HEK293 (cell line): ENCODE data around the gene C1orf74.

Experiments
- WT1 ChIP-seq: fragments of 450-650 bp; formaldehyde crosslinking; IDR thresholded peaks from 2 replicates; pipeline ENCODE4 v1.5.1; 2016; ENCODE audit warnings: missing biosample characterization, missing genetic modification characterization
- YY1 ChIP-seq: fragments of 450-650 bp; formaldehyde crosslinking; IDR thresholded peaks from 2 replicates; pipeline ENCODE4 v1.5.1; 2018; ENCODE audit warnings: missing biosample characterization, missing genetic modification characterization
- ZNF140 ChIP-seq: fragments of 450-650 bp; formaldehyde crosslinking; IDR thresholded peaks from 2 replicates; pipeline ENCODE4 v1.5.1; 2016; ENCODE audit warnings: missing biosample characterization, missing genetic modification characterization
- ZNF211 ChIP-seq: fragments of 450-650 bp; formaldehyde crosslinking; IDR thresholded peaks from 2 replicates; pipeline ENCODE4 v1.5.1; 2016; ENCODE audit warnings: low read depth, missing biosample characterization, missing genetic modification characterization
- ZNF660 ChIP-seq: fragments of 450-650 bp; IDR thresholded peaks from 2 replicates; pipeline ENCODE4 v1.5.1; 2018; ENCODE audit warnings: missing biosample characterization, mild to moderate bottlenecking, missing genetic modification characterization
- ZNF830 ChIP-seq: fragments of 450-650 bp; IDR thresholded peaks from 2 replicates; pipeline ENCODE4 v1.5.0; 2018; ENCODE audit warnings: missing biosample characterization, missing genetic modification characterization, low read depth, mild to moderate bottlenecking, moderate library complexity
- TF ChIP-seq, protein P1 (sequence below): fragments of 450-650 bp; formaldehyde crosslinking; IDR thresholded peaks from 2 replicates; pipeline ENCODE4 v1.5.1; 2016; ENCODE audit warnings: missing biosample characterization, missing genetic modification characterization

DNA sequence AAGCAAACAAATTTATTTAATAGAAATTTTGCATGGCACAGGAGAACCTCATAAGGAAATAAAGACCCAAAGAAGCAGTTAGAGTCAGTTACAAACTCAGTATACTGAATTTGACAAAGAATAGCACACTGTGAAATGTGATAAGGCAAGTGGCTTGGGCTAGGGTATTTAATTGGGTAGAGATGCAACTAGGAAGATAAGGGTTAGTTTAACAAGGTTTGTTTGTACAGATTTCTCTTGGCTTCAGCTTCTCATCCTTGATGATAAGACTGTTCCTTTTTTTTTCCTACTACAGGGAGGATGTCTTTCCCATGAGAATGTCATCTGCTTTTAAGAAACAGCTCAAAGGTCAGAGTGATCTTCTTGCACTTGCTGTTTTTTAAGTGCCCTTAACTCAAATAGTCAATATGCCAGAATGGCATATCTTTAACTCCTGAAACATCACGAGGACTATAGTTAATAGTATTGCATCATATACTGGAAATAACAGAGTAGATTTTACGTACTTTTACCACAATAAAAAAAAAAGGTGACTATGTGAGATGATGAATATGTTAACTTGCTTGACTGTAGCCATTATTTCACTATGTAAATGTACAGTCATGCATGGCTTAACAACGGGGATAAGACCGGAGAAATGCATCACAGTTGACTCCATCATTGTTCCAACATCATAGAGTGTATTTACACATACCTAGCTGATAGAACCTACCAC, 37.8 kb downstream of the C1orf74 start:
- no peak for TF ChIP-seq ZNF660 (tag by site-specific recombination)
- TF ChIP-seq, protein P1, sequence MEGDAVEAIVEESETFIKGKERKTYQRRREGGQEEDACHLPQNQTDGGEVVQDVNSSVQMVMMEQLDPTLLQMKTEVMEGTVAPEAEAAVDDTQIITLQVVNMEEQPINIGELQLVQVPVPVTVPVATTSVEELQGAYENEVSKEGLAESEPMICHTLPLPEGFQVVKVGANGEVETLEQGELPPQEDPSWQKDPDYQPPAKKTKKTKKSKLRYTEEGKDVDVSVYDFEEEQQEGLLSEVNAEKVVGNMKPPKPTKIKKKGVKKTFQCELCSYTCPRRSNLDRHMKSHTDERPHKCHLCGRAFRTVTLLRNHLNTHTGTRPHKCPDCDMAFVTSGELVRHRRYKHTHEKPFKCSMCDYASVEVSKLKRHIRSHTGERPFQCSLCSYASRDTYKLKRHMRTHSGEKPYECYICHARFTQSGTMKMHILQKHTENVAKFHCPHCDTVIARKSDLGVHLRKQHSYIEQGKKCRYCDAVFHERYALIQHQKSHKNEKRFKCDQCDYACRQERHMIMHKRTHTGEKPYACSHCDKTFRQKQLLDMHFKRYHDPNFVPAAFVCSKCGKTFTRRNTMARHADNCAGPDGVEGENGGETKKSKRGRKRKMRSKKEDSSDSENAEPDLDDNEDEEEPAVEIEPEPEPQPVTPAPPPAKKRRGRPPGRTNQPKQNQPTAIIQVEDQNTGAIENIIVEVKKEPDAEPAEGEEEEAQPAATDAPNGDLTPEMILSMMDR: no peak
- no peak for TF ChIP-seq ZNF211
- no peak for TF ChIP-seq ZNF140
- TF ChIP-seq ZNF830 (tag by site-specific recombination): no peak
- TF ChIP-seq WT1 (tag by site-specific recombination): no peak
- TF ChIP-seq YY1 (tag by site-specific recombination): no peak
